ENCODE results near the gene MICAL2. TPM values are rescaled to one million over a fixed set of nuclear protein-coding genes. Genes with fewer than 3 reads are reported as not detected.

MICAL2 gene
- total and polyA plus RNA-seq, 10 of the 15 experiments (the other 5 are each of a cell fraction or from before 2014, with no cell fraction given) = 0.90 to 5.6 (median 2.4) TPM

DNA sequence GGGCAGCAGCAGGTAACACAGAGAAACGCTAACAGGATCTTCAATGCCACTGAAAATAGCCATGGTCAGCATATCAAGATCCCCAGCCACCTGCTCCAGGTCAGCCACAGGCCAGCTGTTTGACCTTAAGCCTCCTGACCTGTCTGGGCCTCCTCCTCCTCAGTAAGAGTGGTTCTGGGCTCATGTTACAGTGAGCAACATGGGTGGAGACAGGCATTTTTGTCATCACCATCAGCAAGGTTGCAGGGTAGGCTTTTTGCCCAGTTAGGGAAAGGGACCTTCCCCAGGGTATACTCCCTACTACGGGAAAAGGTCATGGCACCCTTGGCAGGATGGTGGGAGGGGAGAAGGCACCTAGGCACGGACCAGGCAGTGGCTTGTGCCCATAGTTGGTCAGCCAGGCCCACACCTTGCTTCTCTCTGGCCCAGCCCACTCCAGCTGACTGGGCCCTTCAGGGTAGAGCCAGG is 135.2 kb downstream of the MICAL2 start:
- Histone ChIP-seq H3K4me3 (no peak overlapping the region), H3K79me2 (ENCODE audit: control insufficient read depth, insufficient read depth, low read length) (no peaks in the 10 kb centered on the region), H4K20me1 (ENCODE audit: control insufficient read depth, insufficient read depth) (no peaks in the 10 kb centered on the region), H3K27ac (ENCODE audit: control insufficient read depth, insufficient read depth) (no peak overlapping the region), H3K4me1 (ENCODE audit: control insufficient read depth, insufficient read depth, low read length) (no peaks in the 10 kb centered on the region), H3K36me3 (ENCODE audit: control insufficient read depth in 2 of 2, insufficient read depth in 2 of 2, low read length in 1 of 2) (no peaks in the 10 kb centered on the region), H2AFZ (ENCODE audit: control insufficient read depth, low read depth, low read length) (no peak overlapping the region), H3K9me3 (replicated peaks; ENCODE audit: control insufficient read depth, insufficient read depth, low read length) (no peaks in the 10 kb centered on the region), H3K9ac (ENCODE audit: control insufficient read depth, insufficient read depth, low read length) (no peak overlapping the region), H3K4me2 (ENCODE audit: control insufficient read depth, insufficient read depth) (no peak overlapping the region), H3K27me3 (replicated peaks in 1 of 2; ENCODE audit: control insufficient read depth in 2 of 2, insufficient read depth in 2 of 2, low read length in 1 of 2) (peaks cover 0 to 2% of the 10 kb centered on the region in 2 experiments; a peak in 2 of 4 replicates)
- CTCF ChIA-PET = interaction anchor here (0.5 to 1.5 kb wide), 2 partner anchors 8 to 200 kb away, joined by 4 to 5 read pairs; no protein-coding TSS in a partner anchor
- WGBS (ENCODE audit: insufficient coverage, insufficient replicate concordance, low lambda C conversion rate, missing lambda C conversion rate) = 18% methylated on average over 3 of the region's 3 CpGs
- BruUV-seq (replicated peaks) = no TSS peak
- DNase-seq (ENCODE audit: low read depth, low spot score) = no peak
- FAIRE-seq = no peak
- RAD21 ChIA-PET (ENCODE audit: unreplicated experiment) = no interaction called here
- in situ Hi-C loops (cut with MboI) = no loop called here
- intact Hi-C loops (cut with micrococcal nuclease; ENCODE audit: unreplicated experiment) = no loop called here
- ATAC-seq = no peak
- SMC1A ChIA-PET (ENCODE audit: uncharacterized antibody, unreplicated experiment) = interaction anchor here (1.2 kb wide), 1 partner anchor 198 kb away, joined by 3 read pairs; no protein-coding TSS in a partner anchor
- POLR2A ChIA-PET = interaction anchor here (0.5 kb wide), 1 partner anchor 71 kb away, joined by 3 read pairs; no protein-coding TSS in a partner anchor
- no peak for TF ChIP-seq NRF1 (conservative IDR thresholded peaks at IDR 0.05; ENCODE audit: low read depth, low read length)
- TF ChIP-seq, protein P1, sequence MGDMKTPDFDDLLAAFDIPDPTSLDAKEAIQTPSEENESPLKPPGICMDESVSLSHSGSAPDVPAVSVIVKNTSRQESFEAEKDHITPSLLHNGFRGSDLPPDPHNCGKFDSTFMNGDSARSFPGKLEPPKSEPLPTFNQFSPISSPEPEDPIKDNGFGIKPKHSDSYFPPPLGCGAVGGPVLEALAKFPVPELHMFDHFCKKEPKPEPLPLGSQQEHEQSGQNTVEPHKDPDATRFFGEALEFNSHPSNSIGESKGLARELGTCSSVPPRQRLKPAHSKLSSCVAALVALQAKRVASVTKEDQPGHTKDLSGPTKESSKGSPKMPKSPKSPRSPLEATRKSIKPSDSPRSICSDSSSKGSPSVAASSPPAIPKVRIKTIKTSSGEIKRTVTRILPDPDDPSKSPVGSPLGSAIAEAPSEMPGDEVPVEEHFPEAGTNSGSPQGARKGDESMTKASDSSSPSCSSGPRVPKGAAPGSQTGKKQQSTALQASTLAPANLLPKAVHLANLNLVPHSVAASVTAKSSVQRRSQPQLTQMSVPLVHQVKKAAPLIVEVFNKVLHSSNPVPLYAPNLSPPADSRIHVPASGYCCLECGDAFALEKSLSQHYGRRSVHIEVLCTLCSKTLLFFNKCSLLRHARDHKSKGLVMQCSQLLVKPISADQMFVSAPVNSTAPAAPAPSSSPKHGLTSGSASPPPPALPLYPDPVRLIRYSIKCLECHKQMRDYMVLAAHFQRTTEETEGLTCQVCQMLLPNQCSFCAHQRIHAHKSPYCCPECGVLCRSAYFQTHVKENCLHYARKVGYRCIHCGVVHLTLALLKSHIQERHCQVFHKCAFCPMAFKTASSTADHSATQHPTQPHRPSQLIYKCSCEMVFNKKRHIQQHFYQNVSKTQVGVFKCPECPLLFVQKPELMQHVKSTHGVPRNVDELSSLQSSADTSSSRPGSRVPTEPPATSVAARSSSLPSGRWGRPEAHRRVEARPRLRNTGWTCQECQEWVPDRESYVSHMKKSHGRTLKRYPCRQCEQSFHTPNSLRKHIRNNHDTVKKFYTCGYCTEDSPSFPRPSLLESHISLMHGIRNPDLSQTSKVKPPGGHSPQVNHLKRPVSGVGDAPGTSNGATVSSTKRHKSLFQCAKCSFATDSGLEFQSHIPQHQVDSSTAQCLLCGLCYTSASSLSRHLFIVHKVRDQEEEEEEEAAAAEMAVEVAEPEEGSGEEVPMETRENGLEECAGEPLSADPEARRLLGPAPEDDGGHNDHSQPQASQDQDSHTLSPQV (IDR thresholded peaks at IDR 0.05) = no peak
- TF ChIP-seq NFYA (IDR thresholded peaks at IDR 0.05; ENCODE audit: borderline replicate concordance, low read depth, low read length) = no peak
- no peak for TF ChIP-seq IRF4 (IDR thresholded peaks at IDR 0.05; ENCODE audit: low read depth, low read length)
- TF ChIP-seq CHD2 (IDR thresholded peaks at IDR 0.05; ENCODE audit: borderline replicate concordance, low read depth, low read length) = no peak
- TF ChIP-seq TCF3 (IDR thresholded peaks at IDR 0.05; ENCODE audit: borderline replicate concordance, insufficient read depth, low read depth, low read length) = no peak
- no peak for TF ChIP-seq SPI1 (IDR thresholded peaks at IDR 0.05; ENCODE audit: borderline replicate concordance, insufficient read depth, low read depth, low read length)
- no peak for TF ChIP-seq RFX5 (IDR thresholded peaks at IDR 0.05; ENCODE audit: low read depth, low read length)
- no peak for TF ChIP-seq RELA (IDR thresholded peaks at IDR 0.05; ENCODE audit: borderline replicate concordance, partially characterized antibody)
- TF ChIP-seq CBFB (IDR thresholded peaks at IDR 0.05; ENCODE audit: low read depth) = no peak
- no peak for TF ChIP-seq RCOR1 (conservative IDR thresholded peaks at IDR 0.05; ENCODE audit: low read depth, low read length)
- no peak for TF ChIP-seq NFYB (IDR thresholded peaks at IDR 0.05; ENCODE audit: insufficient read depth, low read depth, low read length)
- no peak for TF ChIP-seq JUNB (IDR thresholded peaks at IDR 0.05)
- TF ChIP-seq TAF1 (IDR thresholded peaks at IDR 0.05; ENCODE audit: borderline replicate concordance, low read depth, low read length) = no peak
- no peak for TF ChIP-seq EZH2 (IDR thresholded peaks at IDR 0.05; ENCODE audit: borderline replicate concordance, control insufficient read depth, low read depth, low read length)
- no peak for TF ChIP-seq PML (IDR thresholded peaks at IDR 0.05; ENCODE audit: low read length)
- TF ChIP-seq, protein P2, sequence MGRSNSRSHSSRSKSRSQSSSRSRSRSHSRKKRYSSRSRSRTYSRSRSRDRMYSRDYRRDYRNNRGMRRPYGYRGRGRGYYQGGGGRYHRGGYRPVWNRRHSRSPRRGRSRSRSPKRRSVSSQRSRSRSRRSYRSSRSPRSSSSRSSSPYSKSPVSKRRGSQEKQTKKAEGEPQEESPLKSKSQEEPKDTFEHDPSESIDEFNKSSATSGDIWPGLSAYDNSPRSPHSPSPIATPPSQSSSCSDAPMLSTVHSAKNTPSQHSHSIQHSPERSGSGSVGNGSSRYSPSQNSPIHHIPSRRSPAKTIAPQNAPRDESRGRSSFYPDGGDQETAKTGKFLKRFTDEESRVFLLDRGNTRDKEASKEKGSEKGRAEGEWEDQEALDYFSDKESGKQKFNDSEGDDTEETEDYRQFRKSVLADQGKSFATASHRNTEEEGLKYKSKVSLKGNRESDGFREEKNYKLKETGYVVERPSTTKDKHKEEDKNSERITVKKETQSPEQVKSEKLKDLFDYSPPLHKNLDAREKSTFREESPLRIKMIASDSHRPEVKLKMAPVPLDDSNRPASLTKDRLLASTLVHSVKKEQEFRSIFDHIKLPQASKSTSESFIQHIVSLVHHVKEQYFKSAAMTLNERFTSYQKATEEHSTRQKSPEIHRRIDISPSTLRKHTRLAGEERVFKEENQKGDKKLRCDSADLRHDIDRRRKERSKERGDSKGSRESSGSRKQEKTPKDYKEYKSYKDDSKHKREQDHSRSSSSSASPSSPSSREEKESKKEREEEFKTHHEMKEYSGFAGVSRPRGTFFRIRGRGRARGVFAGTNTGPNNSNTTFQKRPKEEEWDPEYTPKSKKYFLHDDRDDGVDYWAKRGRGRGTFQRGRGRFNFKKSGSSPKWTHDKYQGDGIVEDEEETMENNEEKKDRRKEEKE (IDR thresholded peaks at IDR 0.05) = no peak
